Testis (tissue), 3 donors: ENCODE results near the gene PPP1R37. TPM values are rescaled to one million over a fixed set of nuclear protein-coding genes. Genes with fewer than 3 reads are reported as not detected.
A peak's percentile ranks its signal among the peaks of the same experiment; 100 is the strongest.

Source experiments
- DNase-seq: peaks from one replicate; pipeline ENCODE4 v3.0.0-alpha.2; 2019
- H3K27ac ChIP-seq, 2 donors: fragments of 200-600 bp; sonication (generic); one replicate each; pipeline ENCODE4 v1.5.1; 2019
- H3K27me3 ChIP-seq: fragments of 200-600 bp; sonication (generic); one replicate; pipeline ENCODE4 v1.5.1; 2019
- H3K36me3 ChIP-seq: fragments of 200-600 bp; sonication (generic); one replicate; pipeline ENCODE4 v1.5.1; 2017; ENCODE audit warnings: low read depth; ENCODE audit errors: missing control alignments
- H3K4me1 ChIP-seq: fragments of 200-600 bp; sonication (generic); one replicate; pipeline ENCODE4 v1.5.1; 2019
- H3K4me3 ChIP-seq, 2 donors: fragments of 200-600 bp; sonication (generic); one replicate each; pipeline ENCODE4 v1.5.1; 2017 to 2019
- H3K9me3 ChIP-seq: fragments of 200-600 bp; sonication (generic); one replicate; pipeline ENCODE4 v1.5.1; 2017
- POLR2A ChIP-seq: fragments of 450-650 bp; IDR thresholded peaks from one replicate; pipeline ENCODE4 v1.6.1; 2017; ENCODE audit warnings: antibody characterized with exemption, mild to moderate bottlenecking, moderate library complexity
- WGBS, 2 donors: methylation state at CpG; one replicate each; pipeline ENCODE4 v1.1.5; 2018; 5-methylcytosine and 5-hydroxymethylcytosine counted together
- intact Hi-C: fragments of 100-400 bp; cut with DNase I; formaldehyde crosslinking; loops from one replicate; pipeline ENCODE4 v1.15.1; 2023; ENCODE audit warnings: low total_unique reads
- polyA plus RNA-seq: library from polyadenylated mRNA; stranded (reverse); fragments of 350-450 nt; fragmentation: Illumina TruSeq; extraction: RNeasy Lipid Tissue Mini Kit (QIAGEN cat#74804); gene quantifications from one replicate; pipeline ENCODE4 v1.2.3, GENCODE V29; 2014; ENCODE audit warnings: low read depth, low replicate concordance; ENCODE audit not compliant: insufficient read depth
- total RNA-seq, 2 donors: library from RNA; depleted of rRNA; stranded (reverse); fragments of >200 nt; gene quantifications; one replicate each; pipeline ENCODE4 v1.2.3, GENCODE V29; 2016
- TF ChIP-seq, protein P1 (sequence below), 3 experiments: fragments of 450-650 bp in 2 of 3; fragments of 200-600 bp in 1 of 3; sonication (generic) in 1 of 3; IDR thresholded peaks; one replicate each; pipeline ENCODE4 v1.5.1; 2016 to 2019; ENCODE audit warnings: antibody characterized with exemption in 3 of 3, mild to moderate bottlenecking in 2 of 3, moderate library complexity in 1 of 3

The PPP1R37 gene
- total and polyA plus RNA-seq, 3 donors from 2014 or later, result 28.5 to 83.0 (median 82.5) TPM

DNA sequence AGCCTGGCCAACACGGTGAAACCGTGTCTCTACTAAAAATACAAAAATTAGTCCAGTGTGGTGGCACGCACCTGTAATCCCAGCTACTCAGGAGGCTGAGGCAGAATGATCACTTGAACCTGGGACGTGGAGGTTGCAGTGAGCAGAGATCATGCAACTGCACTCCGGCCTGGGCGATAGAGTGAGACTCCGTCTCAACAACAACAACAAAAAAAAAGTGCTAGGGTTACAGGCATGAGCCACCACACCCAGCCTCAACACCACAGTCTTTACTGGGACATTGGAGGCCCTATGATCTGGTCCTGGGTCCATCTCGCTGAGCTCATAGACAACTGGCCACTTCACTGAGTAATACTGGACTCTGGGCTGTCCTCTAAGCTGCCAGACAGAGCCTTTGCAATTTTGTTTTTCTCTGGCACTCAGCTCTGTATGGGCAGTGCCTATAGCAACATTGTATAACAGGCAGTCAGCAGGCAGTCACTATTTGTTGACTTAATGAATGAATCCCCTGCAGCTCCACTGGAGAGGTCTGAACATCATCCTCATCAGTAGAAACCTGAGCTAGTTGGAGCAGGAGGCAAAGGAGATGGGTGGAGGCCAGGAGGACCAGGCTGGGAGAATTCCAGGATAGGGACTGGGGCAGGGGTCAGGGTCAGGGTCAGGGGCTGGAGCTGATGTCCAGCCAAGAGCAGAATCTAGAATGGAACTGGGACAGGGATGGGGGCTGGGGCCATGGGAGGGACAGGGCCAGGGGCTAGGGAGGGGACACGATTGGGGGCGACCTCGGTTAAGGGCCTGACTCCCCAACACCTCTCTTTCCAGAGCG, 93.7 kb downstream of the PPP1R37 start:
- intact Hi-C loops, result no loop called here
- Histone ChIP-seq H3K9me3 (no peaks in the 10 kb centered on the region), H3K4me3 (no peak overlapping the region), H3K27ac (no peak overlapping the region), H3K4me1 (peaks cover 6% of the 10 kb centered on the region), H3K27me3 (no peaks in the 10 kb centered on the region), H3K36me3 (no peaks in the 10 kb centered on the region)
- WGBS, 2 donors, result 86 to 87% methylated on average over 12 of the region's 12 CpGs
- TF ChIP-seq, protein P1, sequence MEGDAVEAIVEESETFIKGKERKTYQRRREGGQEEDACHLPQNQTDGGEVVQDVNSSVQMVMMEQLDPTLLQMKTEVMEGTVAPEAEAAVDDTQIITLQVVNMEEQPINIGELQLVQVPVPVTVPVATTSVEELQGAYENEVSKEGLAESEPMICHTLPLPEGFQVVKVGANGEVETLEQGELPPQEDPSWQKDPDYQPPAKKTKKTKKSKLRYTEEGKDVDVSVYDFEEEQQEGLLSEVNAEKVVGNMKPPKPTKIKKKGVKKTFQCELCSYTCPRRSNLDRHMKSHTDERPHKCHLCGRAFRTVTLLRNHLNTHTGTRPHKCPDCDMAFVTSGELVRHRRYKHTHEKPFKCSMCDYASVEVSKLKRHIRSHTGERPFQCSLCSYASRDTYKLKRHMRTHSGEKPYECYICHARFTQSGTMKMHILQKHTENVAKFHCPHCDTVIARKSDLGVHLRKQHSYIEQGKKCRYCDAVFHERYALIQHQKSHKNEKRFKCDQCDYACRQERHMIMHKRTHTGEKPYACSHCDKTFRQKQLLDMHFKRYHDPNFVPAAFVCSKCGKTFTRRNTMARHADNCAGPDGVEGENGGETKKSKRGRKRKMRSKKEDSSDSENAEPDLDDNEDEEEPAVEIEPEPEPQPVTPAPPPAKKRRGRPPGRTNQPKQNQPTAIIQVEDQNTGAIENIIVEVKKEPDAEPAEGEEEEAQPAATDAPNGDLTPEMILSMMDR (IDR thresholded peaks at IDR 0.05), result no peak
- TF ChIP-seq POLR2A, result no peak
- DNase-seq, result no peak

DNA sequence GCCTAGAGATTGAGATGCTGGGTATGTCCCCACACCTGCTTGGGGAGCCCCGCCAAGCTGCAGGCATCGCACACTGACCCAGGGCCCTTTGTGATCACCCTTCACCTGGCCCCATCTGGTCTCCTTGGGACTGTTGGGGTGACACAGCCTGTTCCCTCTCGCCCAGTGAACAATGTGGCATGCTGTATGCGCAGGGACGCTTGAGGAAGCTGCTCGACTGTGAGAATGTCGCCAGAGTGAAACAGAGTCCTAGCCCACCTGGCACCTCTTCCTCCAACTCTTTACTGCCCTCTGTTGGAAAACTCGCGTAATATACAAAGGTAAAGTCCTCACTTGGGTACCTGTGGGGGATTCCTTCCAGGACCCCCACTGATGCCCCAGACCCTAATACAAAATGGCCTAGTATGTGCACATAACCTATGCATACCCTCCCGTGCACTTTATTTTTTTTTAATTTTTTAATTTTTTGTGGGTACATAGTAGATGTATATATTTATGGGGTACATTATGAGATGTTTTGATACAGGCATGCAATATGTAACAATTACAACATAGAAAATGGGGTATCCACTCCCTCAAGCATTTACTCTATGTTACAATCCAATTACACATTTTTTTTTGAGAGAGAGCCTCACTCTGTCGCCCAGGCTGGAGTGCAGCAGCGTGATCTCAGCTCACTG, 94.6 kb downstream of the PPP1R37 start:
- Histone ChIP-seq H3K9me3 (no peaks in the 10 kb centered on the region), H3K36me3 (no peaks in the 10 kb centered on the region), H3K4me3 (no peak overlapping the region), H3K4me1 (peaks cover 6% of the 10 kb centered on the region), H3K27me3 (no peaks in the 10 kb centered on the region), H3K27ac (no peak overlapping the region)
- 69 to 71% methylated on average over 12 of the region's 12 CpGs for WGBS, 2 donors
- no peak for DNase-seq
- TF ChIP-seq POLR2A, result no peak
- TF ChIP-seq, protein P1 (IDR thresholded peaks at IDR 0.05), result peak in 2 of 3 experiments; percentile 13 to 24
- intact Hi-C loops, result no loop called here

DNA sequence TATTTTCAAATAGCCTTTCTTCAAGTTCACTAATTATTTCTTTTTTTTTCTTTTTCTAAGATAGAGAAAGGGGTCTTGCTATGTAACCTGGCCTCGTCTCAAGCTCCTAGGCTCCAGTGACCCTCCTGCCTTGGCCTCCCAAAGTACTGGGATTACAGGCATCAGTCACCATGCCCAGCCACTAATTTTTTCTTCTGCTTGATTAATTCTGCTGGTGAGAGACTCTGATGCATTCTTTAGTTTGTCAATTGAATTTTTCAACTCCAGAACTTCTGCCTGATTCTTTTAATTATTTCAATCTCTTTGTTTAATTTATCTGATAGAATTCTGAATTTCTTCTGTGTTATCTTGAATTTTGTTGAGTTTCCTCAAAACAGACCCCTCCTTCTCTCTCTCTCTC, 97.0 kb downstream of the PPP1R37 start:
- Histone ChIP-seq H3K27me3 (no peaks in the 10 kb centered on the region), H3K9me3 (no peaks in the 10 kb centered on the region), H3K4me3 (no peak overlapping the region), H3K4me1 (peaks cover 6% of the 10 kb centered on the region), H3K36me3 (no peaks in the 10 kb centered on the region), H3K27ac (no peak overlapping the region)
- no peak for DNase-seq
- no peak for TF ChIP-seq POLR2A
- TF ChIP-seq, protein P1 (IDR thresholded peaks at IDR 0.05), result no peak
- intact Hi-C loops, result no loop called here
- WGBS, 2 donors, result 92 to 96% methylated on average over 1 of the region's 1 CpG

DNA sequence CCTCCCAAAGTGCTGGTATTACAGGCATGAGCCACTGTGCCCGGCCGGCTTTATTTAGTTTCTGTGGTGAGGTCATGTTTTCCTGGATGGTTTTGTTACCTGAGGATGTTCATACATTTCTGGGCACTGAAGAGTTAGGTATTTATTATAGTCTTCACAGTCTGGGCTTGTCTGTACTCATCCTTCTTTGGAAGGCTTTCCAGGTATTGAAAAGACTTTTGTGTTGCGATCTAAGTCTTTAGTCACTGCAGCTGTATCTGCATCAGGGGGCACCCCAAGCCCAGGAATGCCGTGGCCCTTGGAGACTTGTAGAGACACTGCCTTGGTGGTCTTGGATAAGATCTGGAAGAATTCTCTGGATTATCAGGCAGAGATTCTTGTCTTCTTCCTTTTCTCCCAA, 98.4 kb downstream of the PPP1R37 start:
- TF ChIP-seq, protein P1 (IDR thresholded peaks at IDR 0.05), result no peak
- TF ChIP-seq POLR2A, result no peak
- intact Hi-C loops, result no loop called here
- Histone ChIP-seq H3K4me1 (peaks cover 6% of the 10 kb centered on the region), H3K4me3 (no peak overlapping the region), H3K27ac (no peak overlapping the region), H3K27me3 (no peaks in the 10 kb centered on the region), H3K36me3 (no peaks in the 10 kb centered on the region), H3K9me3 (no peaks in the 10 kb centered on the region)
- DNase-seq, result no peak
- 90 to 97% methylated on average over 4 of the region's 4 CpGs for WGBS, 2 donors
